Hematopoietic multipotent progenitor cell treated with erythropoietin and hydrocortisone succinate and interleukin-3 and kit ligand, for 4 days (in vitro differentiated cells): ENCODE measurements around the gene P3H4.
A peak's percentile ranks its signal among the peaks of the same experiment; 100 is the strongest.
"Not testable (repeated sequence)": the region's sequence is repeated elsewhere in the genome, so short reads cannot be mapped to it uniquely, and the experiment has no call there.

Experiments used
- DNase-seq: peaks from one replicate; pipeline ENCODE4 v3.0.0-alpha.2; 2015

P3H4 gene

DNA sequence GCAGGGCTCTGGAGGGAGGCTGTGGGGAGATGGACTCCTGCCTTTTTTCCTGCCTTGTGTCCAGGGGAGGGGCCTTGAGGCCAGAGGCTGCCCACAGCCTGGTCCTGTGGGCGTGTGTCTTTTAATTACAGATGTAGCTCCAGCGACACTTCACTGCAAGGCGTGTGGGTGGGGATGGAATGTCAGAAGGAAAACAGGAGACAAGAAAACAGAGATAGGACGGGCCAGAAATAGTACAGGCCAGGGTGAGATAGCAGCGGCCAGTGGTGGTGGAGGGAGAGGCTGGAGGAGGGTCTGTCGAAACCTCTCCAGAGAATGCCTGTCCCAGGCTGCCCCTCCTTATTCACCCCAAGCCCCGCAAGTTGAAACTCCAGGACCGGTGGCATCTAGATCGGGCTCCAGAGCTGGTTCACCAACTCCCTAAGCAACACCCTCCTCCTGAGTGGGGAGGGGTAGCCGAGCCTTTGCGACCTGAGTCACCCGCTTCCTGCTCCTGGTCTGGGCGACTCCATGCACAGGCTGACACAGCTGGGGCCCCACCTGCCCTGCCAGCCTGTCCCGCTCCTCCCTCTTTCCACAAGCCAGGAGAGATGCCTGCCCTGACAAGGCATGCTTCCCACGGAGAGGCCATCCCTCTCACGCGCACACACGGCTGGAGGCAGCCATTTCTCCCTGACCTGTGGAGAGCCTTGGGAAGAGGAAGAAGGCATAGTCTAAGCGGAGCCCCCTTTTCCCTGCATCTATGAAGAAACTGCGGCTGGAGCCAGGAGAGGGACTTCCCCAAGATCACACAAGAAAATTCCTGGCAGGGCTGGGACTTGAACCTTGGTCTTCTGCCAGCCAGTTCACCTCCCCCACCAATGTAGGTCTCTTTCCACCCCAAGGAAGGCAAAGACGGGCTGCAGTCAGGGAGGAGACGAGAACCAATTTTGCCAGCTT lies 18.6 kb downstream of the P3H4 start:
- DNase-seq, result peak; percentile 43

DNA sequence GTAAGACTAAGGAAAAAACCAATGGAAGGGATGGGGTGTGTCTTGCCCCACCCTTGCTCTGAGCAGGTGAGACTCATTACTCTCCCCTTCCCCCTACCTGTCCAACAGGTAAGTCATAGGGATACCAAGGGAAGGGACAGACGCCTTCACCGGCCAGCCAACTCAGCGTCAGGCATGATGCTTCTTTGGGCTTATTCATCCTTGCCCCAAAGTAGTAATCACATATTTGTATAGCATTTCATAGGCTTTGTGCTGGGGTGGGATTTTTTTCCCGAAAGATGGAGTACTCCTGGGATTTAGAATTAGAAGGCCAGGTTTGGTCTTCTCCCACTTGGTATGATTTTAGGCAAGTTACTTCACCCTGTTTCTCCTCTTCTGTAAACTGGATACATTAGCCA lies 24.7 kb downstream of the P3H4 start:
- DNase-seq, result no peak

DNA sequence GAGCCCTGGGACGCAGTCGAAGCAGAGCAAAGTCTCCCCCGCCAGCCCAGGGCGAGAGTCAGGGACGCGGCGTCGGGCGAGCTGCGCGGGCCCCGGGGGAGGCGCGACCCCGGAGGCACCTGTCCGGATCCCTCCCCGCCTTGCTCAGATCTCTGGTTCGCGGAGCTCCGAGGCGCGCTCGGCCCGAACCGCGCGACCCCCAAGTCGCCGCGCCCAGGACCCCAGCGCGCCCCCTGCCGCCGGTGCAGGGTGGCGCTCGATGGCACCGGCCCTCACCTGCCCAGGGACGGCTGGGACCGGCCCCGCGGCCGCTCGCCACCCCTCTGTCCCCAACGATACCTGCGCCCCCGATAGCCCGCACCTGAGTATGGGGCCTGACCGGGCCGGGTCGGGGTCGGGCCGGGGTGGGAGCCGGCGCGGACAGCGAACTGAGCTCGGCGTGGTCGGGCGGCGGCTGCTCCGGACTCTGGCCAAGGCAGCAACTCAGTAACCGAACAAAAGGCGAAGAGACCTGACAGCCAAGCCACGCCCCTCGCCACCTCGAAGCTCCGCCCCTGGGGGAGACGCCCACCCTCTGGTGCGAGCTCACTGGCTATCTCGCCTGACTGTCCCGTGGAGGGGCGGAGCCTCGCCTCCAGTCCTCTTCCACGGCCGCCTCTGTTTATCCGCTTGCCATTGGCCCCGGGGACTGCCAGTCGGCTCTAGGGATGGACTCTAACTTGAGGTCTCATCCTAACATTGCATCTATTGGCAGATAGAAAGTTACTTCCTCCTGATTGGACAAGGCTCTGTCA lies 25.3 kb downstream of the P3H4 start, which contains the start of gene JUP:
Gene JUP (minus strand): TSS at position 485 of the 794 bp plus-strand sequence. CDS start 14,857 bp downstream, outside the sequence.
- DNase-seq, result peak; percentile 99

DNA sequence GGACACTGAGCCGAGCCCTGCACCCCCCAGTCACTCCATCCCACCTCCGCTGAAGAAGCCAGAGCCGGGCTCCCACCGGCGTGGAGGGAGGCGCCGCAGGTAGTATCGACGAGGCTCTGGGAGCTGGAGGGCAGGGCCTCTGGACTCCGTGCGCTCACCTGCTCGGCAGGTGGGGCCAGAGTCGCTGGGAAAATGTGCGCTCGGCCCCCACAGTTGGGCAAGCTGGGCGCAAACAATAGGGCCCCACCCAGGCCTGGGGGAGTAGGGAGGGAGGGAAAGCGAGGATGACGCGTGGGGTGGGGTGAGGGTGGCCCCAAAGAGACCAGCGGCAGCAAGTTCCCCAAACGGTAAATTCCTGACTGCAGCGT lies 25.9 kb downstream of the P3H4 start:
- peak; percentile 67 for DNase-seq

DNA sequence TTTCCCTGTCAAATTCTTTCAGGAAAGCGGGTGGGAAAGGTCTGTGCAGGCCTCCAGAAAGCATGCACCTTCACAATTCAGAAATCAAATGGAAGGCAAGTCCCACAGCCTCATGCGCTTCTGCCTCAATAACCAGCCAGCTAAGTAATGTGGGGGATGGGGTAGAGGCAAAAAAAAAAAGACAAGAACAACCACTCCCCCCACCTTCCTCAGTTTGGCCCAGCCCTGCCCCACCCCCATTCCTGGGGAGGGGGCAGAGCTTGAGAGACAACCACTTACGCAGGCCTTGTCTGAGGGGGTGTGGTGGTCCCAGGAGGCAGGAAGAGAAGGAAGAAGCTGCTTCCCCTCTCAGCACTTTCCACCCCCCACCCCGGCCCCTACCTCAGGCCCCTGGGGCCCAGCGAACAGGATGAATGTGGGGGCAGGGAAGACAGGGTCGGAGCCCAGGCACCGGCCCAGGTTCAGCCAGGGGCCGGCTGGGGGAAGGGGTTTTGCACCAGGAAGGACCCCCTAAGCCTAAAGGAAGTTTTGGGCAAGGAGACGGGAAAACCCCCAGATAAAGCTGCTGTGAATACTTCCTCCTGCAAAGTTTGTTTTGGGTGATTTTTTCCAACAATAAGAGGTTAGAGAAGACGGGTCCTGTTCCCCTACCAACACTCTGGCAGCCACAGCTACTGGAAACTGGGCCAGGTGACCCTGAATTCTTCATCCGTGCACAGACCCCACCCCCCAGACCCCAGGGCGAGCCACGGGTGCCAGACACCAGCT lies 26.5 kb downstream of the P3H4 start:
- DNase-seq, result peak; percentile 80

DNA sequence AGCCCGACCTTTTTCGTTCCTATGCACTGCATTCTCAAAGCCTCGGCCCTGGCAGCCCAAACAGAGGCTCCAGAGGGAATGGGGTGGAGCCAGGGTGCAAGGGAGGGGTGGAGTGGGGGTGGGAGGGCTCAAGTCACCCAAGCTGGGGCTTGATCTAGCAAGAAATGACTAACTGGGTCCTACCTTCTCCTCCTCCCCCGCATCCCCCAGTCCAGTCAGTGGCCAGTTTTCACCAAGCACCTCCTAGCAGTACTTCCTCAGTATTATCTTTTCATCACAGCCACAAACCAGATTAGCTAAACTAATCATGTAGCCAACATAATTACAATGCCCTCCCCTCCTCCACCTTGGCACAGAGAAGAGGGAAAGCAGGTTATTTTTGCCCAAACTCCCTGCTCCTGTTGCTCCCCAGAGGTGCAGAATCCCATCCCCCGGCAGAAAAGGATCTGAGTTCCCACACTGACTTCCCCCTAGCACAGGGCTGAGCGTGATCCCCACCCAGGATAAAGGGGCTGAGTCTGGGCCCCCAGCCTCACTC lies 27.5 kb downstream of the P3H4 start:
- peak; percentile 88 for DNase-seq

DNA sequence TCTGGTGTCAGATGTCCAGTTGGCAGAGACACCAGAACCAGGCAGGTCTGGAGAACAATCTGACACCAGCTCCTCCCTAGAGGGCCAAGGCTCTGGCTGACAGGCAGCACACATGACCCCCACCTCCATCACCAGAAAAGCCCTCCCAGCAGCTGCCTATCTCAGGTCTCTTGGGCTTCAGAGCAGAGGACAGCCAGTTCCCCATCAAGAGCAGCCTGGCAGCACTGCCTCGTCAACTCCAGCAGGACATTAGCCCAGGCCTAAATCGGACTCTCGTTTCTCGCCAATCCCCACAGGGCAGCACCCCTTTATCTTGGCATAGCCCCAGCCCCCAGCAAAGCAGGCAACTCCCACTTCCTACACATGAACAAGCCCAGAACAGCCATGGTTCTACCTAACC lies 29.6 kb downstream of the P3H4 start:
- no peak for DNase-seq

DNA sequence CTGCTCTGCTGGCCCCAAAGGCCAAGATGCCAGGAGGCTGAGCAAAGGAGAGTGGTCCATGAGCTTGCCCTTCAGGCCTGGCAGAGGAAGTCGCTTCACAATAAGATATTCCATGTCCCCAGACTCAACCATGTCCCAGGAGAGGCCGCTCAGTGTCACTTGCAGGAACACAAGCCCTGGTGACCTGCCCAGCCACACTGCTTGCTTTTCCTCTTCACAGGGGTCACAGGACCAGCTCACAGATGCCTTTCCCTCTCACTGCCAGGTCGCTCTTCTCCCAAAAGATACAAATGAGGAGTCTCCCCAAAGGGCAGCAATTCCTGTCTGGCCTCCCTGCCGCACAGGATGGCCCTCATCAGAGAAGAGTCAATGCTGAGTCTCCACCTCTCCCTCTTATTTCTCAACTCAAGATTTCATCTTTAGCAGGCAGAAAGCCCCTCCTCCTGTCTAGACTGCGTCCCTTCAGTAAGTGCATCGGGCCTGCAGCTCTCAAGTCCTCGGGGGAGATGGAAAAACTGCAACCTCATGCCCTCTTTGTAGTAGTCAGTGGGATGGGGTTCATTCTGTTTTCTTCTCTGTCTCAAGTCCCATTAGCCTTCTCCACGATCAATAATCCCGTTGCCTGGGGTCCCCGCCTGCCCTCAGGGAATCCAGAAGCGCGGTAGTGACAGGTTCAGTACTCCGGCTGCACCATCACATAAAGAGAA lies 30.2 kb downstream of the P3H4 start:
- DNase-seq, result peak; percentile 33

DNA sequence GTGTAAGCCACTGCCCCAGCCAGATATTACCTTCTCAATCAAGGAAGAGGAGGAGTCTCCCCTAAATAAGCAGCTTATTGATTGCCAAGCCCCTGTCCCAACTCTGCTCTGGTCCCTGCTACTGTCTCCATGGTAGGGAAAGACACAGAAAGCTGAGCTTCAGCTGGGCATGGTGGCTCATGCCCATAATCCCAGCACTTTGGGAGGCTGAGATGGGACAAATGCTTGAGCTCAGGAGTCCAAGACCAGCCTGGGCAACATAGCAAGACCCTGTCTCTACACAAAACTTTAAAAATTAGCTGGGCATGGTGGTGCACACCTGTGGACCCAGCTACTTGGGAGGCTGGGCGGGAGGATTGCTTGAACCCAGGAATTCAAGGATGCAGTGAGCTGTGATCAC lies 31.8 kb downstream of the P3H4 start:
- DNase-seq, result no peak

DNA sequence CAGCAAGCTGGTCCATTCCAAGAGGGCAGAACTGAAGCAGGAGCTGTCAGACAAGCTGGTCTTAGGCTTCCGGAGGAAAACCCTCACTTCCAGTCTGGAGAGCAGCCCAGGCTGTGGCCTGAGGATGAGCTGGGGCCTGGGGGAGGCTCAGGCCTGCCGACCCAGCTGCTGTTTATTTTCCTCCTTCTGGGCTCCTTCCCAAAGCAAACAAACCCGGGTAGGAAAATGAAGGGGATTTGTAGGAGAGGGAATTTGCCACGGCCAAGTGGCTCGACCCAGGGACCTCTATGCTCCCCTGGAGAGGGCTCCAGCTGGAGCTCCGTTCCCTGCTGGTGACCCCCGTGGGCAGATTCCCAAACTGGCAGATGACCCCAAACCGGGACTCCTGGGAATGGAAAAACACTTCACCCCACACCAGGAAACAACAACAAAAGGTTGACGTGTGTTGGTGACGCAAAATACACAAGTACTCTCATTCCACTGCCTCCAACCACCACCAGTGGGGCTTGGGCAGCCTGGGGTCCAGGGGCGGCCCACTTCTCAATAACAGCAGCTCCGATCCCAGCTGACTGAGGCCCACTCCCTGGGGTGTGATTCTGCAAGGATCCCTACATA lies 34.1 kb downstream of the P3H4 start:
- peak; percentile 51 for DNase-seq

DNA sequence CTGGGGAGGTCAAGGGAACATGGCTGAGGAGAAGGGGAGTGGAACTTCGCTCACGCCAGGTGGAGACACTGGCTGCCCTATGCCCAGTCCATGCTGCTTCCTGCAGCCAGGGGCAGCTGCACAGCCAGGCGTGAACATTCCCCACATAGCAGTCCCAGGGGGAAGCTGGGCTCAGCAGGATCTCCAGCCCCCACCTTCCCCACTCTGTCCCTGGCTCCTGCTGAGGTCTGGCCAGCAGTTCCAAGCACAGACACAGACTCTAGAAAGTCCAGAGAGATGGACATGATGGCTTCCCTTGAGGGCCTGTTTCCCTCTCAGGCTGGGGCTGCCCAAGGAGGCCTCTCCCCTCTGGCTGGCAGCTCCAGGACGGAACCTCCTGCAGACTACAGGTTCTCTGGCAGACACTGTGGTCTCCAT lies 34.6 kb downstream of the P3H4 start:
- DNase-seq, result no peak

DNA sequence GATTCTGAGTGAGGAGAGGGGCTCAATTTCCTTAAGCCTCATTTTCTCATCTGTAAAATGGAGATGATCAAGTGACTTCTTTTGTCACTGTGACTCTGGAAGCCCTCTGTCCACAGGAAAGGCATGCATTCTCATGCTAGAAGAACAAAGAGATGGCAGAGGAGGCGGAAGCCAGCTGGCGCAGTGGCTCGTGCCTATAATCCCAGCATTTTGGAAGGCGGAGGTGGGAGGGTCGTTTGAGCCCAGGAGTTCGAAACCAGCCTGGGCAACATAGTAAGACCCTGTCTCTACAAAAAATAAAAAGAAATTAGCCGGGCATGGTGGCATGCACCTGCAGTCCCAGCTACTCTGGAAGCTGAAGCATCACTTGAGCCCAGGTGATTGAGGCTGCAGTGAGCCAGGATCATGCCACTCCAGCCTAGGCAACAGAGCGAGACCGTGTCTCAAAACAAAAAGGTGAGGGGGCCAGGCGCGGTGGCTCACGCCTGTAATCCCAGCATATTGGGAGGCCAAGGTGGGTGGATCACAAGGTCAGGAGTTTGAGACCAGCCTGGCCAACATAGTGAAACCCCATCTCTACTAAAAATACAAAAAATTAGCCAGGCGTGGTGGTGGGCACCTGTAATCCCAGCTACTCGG lies 35.4 kb downstream of the P3H4 start:
- not testable (repeated sequence) for DNase-seq

DNA sequence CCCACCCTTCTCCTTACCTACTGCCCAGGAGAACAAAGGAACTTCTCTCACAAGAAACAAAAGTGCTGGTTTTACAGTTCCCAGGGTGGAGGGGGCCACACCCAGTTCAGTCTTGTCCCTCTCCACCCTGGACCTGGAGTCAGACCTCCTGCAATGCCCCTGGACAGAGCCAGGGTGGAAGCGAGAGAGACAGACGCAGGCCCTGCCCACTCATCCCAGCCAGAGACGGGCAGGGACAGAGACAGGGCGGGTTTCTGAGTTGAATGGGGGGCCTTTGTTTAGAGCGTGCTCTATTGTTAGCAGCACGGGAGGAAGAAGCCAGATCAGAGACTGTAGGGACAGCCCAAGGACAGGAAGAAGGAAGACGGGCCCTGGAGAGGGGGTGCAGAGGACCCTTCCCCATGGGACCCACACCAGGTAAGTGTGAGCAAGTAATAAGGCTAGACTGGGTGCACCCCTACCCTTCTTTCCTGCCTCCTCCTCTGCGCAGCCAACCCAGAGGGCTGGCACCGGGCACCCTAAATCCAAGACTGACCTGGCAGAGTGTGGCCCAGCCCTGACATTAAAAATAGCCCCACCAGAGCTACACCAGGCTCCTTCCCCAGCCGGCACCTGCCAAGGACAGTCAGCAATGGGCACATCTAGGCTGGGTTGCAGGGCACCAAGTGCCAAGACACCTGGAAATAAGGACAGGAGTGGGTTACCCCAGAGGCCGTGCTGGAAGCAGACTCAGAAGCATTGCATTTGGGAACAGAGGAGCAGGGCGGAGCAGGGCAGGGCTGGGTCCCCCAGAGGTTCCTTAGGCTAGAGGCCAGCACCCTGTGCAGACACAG lies 36.1 kb downstream of the P3H4 start:
- DNase-seq, result no peak

DNA sequence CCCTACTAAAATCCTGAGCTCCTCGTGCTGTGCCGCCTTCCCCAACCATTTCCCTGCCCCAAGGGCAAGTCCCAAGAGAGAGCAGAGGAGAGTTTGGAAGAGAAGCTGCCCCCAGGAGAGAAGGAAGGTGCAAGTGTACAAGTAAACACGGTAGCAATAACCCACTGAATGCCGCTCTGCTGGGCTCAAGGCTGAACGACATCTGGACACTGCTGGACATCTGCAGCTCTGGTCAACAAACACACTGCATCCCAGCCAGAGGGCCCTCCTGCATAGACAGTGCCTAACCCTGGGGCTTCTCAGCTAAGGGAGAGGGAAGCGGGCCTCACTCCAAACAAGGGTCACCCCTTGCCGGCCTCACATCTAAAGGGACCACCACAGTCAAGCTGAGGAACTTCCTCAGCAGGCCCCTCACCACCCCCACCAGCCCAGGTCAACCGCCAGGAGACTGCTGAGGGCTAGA lies 38.0 kb downstream of the P3H4 start:
- DNase-seq, result no peak

DNA sequence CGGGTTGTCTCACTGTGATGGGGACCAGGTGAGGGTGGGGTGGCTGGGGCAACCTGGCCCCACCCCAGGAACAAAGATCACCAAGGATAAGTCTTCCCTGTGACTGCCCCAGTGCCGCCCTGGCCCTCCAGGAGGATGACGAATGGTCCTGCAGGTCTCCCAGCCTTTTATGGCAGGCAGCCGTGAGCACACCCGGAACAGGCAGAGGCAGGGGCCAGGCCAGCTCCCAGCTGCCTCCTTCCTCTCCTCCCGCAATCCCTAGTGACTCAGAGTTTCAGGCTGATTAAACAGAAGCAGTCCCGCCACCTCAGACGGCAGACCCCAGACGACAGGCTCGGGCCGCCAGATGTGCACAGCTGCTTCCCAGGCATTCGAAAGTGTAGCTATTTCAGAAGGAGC lies 38.6 kb downstream of the P3H4 start:
- DNase-seq, result no peak

DNA sequence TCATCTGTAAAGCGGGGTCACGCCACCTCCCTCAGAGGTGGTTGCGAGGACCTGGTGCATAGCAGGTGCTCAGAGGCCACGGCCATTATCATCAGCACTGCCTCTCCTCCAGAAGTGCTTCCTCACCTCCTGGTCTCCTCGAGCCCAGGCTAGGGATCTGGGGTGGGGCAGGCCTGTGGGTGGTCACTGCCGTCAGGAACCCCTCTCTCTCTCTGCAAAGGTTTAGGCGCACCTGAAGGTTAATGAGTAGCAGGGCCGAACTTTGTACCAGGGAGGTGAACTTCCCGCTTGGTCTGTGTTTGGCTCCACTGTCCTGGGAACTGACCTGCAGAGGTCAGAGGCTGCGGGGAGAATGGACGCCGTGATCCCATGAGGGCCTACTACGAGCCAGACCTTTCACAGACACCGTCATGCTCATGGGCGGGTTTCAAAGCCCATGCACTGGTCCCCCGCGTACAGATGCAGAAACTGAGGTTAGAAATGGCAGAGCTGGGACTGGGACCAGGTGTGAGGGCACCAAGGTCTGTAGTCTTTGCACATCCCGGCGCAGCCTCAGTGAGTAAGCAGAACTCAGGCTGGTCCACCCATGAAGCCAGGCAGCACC lies 39.1 kb downstream of the P3H4 start:
- DNase-seq, result no peak

DNA sequence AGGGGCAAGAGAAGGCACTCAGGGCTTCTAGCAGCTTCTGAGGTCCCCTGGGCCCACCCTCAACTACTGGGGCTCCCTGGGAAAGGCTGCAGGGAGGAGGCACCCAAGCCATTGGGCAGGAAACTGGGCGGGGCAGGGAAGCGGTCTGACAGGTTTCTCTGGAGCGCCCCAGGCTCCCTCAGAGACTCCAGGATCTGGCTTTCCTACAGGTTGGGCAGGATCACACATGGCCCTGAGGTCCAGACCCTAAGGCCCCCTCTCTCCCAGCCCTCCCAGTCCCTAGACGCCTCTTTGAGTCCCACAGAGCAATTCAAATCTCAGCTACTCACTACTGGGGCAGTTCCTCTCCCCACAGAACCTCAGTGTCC lies 39.5 kb downstream of the P3H4 start:
- DNase-seq, result no peak

DNA sequence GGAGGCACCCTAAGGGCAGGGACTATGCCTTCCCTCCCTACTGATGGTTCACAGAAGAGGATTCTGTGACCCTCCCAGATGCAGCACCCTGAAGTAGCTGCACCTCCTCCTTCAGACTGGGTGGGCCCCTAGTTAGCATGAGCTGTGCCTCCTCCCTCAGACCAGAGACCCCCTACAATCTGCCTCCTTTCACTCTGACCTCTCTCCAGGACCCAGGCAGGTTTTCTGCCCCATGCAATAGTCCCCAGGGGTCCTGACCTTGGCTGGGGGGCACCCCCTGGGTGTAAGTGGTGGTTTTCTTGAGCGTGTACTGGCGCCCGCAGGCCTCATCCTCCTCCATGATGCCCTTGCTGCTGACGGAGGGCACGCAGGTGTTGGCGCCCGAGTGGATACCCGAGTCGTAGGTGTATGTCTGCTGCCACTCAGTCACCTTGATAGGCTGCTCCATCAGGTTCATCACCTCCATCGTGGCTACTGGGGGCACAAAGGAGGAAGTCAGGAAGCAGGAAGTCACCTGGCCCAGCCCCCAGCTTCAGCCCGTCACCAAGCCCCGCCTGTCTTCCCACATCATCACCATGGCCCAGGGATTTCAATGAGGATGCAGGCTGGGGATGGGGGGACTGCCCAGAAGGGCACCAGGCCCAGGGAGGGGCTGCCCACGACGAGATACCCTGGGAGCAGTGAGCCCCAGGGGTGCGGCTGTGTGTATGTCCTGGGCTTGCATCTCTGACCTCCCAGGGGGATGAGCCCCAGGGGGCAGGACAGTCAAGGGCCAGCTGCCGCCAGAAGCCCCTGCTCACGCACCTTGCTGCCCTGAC lies 40.2 kb downstream of the P3H4 start:
- no peak for DNase-seq

DNA sequence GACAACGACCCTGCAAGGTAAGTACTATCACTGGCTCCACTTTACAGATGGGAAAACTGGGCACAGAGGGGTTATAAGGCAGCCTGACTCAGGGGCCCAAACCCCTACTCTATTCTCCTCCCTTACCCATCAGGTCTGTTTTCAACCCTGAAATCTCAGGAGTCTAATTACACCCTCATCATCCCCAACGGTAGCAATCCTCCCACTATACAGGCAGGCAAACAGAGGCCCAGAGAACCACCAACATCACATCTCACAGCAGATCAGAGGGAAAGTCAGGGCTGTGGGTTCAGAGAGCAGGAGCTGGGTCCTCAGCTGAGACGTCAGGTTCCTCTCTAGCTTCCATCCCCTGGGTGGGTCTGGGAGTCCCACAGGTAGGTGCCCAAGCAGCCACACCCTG lies 41.8 kb downstream of the P3H4 start:
- no peak for DNase-seq
